K562 (cell line): ENCODE measurements around the gene CDH16. TPM values are rescaled to one million over a fixed set of nuclear protein-coding genes. Genes with fewer than 3 reads are reported as not detected.
A peak's percentile ranks its signal among the peaks of the same experiment; 100 is the strongest.

Source experiments
- ADNP ChIP-seq: fragments of 200-800 bp; sonication (Bioruptor generic); IDR thresholded peaks from 2 replicates; pipeline ENCODE4 v1.6.1; 2016; ENCODE audit warnings: missing genetic modification characterization, missing compliant biosample characterization
- CHAMP1 ChIP-seq: fragments of 450-650 bp; IDR thresholded peaks from 2 replicates; pipeline ENCODE4 v1.6.1; 2016; ENCODE audit warnings: mild to moderate bottlenecking
- DNMT1 ChIP-seq: fragments of 450-650 bp; IDR thresholded peaks from 2 replicates; pipeline ENCODE4 v1.6.1; 2016; ENCODE audit warnings: antibody characterized with exemption, mild to moderate bottlenecking
- ERF ChIP-seq: fragments of 450-650 bp; formaldehyde crosslinking; IDR thresholded peaks from 2 replicates; pipeline ENCODE4 v1.4.0; 2020; ENCODE audit warnings: mild to moderate bottlenecking, mixed read lengths
- HMBOX1 ChIP-seq: sonication (generic); IDR thresholded peaks from 2 replicates; pipeline ENCODE4 v1.6.1; 2016
- NFRKB ChIP-seq: fragments of 450-650 bp; IDR thresholded peaks from 2 replicates; pipeline ENCODE4 v1.6.1; 2016; ENCODE audit warnings: low read depth
- RB1 ChIP-seq: fragments of 450-650 bp; IDR thresholded peaks from 2 replicates; pipeline ENCODE4 v1.6.1; 2017; ENCODE audit warnings: low read depth, mild to moderate bottlenecking
- SMARCA5 ChIP-seq: fragments of 450-650 bp; IDR thresholded peaks from 2 replicates; pipeline ENCODE4 v1.6.1; 2016
- TOE1 ChIP-seq, 2 experiments: fragments of 450-650 bp in 1 of 2; sonication (generic) in 1 of 2; formaldehyde crosslinking in 1 of 2; IDR thresholded peaks; 2 replicates each; pipeline versions ENCODE4 v1.7.1 to v1.8.0; 2016 to 2022; ENCODE audit warnings: borderline replicate concordance in 2 of 2, mild to moderate bottlenecking in 2 of 2, antibody characterized with exemption in 1 of 2, inconsistent platforms in 1 of 2, low read depth in 1 of 2, missing genetic modification reagents in 1 of 2, moderate library complexity in 1 of 2
- XRCC4 ChIP-seq: IDR thresholded peaks from one replicate; pipeline ENCODE4 v1.6.1; 2011; ENCODE audit not compliant: insufficient read depth, insufficient read length; ENCODE audit errors: extremely low read depth
- ZFP91 ChIP-seq: sonication (generic); formaldehyde crosslinking; IDR thresholded peaks from 2 replicates; pipeline ENCODE4 v1.8.0; 2022; ENCODE audit warnings: mild to moderate bottlenecking, missing genetic modification reagents
- ZNF512 ChIP-seq: IDR thresholded peaks from 2 replicates; pipeline ENCODE4 v1.6.1; 2016; ENCODE audit warnings: missing genetic modification characterization, missing compliant biosample characterization
- ZNF592 ChIP-seq: fragments of 450-650 bp; IDR thresholded peaks from 2 replicates; pipeline ENCODE4 v1.6.1; 2017; ENCODE audit warnings: antibody characterized with exemption, mild to moderate bottlenecking
- ZZZ3 ChIP-seq: fragments of 450-650 bp; IDR thresholded peaks from 2 replicates; pipeline ENCODE4 v1.6.1; 2016; ENCODE audit warnings: antibody characterized with exemption, mild to moderate bottlenecking, moderate library complexity
- polyA plus RNA-seq, 8 experiments: library from polyadenylated mRNA; depleted of rRNA in 4 of 8; stranded (reverse) in 5 of 8; unstranded in 3 of 8; fragments of >200 nt; fragmentation: Nextera tagmentation in 2 of 8; fragmentation: Illumina TruSeq in 1 of 8; extraction: Ambion mirVana in 2 of 8; extraction: Trizol in 1 of 8; gene quantifications; 2 replicates each; pipeline versions ENCODE4 v1.2.1 to v1.2.3, GENCODE V29; 2011 to 2014; ENCODE audit warnings: inconsistent platforms in 1 of 8, missing spikeins in 1 of 8
- total RNA-seq, 7 experiments: library from RNA; depleted of rRNA in 6 of 7; stranded (reverse); fragments of >200 nt in 6 of 7; fragmentation: Illumina TruSeq in 2 of 7; extraction: Trizol in 2 of 7; gene quantifications; 2 replicates each; pipeline versions ENCODE4 v1.2.1 to v1.2.3, GENCODE V29; 2011 to 2021; ENCODE audit warnings: low replicate concordance in 1 of 7

CDH16 gene
- total and polyA plus RNA-seq, 9 of the 15 experiments (the other 6 are each of a cell fraction or from before 2014, with no cell fraction given) = not detected

GRCh38 chr16:66872943-66873684 lies 45.6 kb downstream of the CDH16 start (continued):
- TF ChIP-seq CHAMP1 (no peak), XRCC4 (no peak), ADNP (tag) (0 out of 2 replicates have a peak, but pooled peaks have one; percentile 30), ZNF592 (peak; percentile 88), DNMT1 (no peak), NFRKB (no peak), ERF (CRISPR knock-in tag) (0 out of 2 replicates have a peak, but pooled peaks have one; percentile 40), ZFP91 (CRISPR knock-in tag) (no peak), TOE1 (IDR thresholded peaks at IDR 0.05; ENCODE audit: borderline replicate concordance) (peak; percentile 48; the same call in 1 of the 2 replicates), TOE1 (CRISPR knock-in tag; IDR thresholded peaks at IDR 0.05; ENCODE audit: borderline replicate concordance, low read depth) (peak; percentile 62; the same call in 1 of the 2 replicates), SMARCA5 (peak; percentile 87), HMBOX1 (0 out of 2 replicates have a peak, but pooled peaks have one; percentile 12), ZNF512 (peak; percentile 50; the same call in 1 of the 2 replicates), RB1 (peak; percentile 97), ZZZ3 (no peak)
